Measurements from ENCODE around the gene OR7G1.
"Not testable (repeated sequence)": the region's sequence is repeated elsewhere in the genome, so short reads cannot be mapped to it uniquely, and the experiment has no call there.

OR7G1 gene

GRCh38 chr19:9078651-9079050 is 36.9 kb downstream of the OR7G1 start:
- DNase-seq (ENCODE audit: low read depth, low spot score): no peak

GRCh38 chr19:9076901-9077300 is 38.7 kb downstream of the OR7G1 start:
- no peak for DNase-seq (ENCODE audit: low read depth, low spot score)

- DNase-seq (ENCODE audit: low read depth, low spot score): peak; percentile 99
These were observed 40.3 kb downstream of the OR7G1 start for GRCh38 chr19:9075064-9075949.

DNA sequence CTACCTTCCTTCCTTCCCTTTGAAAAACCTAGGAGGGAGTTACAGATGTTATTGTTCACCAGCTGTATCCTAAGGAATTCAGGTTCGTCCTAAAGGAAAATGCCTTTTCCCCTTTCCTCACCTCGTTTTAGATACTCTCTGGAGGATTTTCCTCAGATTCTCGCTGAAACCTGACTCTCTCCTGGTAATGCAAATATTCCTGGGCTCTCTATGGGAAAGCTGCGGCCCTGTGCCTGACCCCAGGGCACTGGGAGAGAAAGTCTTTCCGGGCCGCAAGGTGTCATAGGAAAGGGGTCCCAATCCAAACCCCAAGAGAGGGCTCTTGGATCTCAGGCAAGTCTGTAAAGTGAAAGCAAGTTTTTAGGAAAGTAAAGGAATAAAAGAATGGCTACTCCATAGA is 41.8 kb downstream of the OR7G1 start:
- no peak for DNase-seq (ENCODE audit: low read depth, low spot score)

GRCh38 chr19:9071720-9072119 is 43.8 kb downstream of the OR7G1 start:
- DNase-seq (ENCODE audit: low read depth, low spot score): not testable (repeated sequence)

DNA sequence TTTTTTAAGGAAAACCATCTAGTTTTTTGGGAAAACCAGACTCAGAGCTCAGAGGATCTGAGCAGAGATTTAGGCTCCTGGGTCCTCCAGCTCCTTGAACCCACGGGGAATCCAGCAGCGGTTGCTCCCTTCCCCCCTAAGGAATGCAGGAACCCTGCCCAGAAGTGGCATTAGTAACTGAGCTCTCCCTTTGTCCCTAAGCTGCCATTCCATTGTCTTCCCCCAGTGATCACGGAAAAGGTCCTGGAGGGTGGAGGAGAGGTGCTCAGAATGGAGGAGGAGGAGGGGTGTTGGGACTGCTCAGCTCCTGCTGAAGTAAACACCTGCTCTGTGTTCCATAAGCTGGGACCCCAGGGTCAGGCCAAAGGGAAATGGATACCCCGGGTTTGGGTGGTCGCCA is 45.5 kb downstream of the OR7G1 start:
- DNase-seq (ENCODE audit: low read depth, low spot score): peak; percentile 79

GRCh38 chr19:9065457-9066014 is 50.0 kb downstream of the OR7G1 start:
- DNase-seq (ENCODE audit: low read depth, low spot score): no peak
